RWPE2 (cell line): ENCODE results near the gene MED22.
A peak's percentile ranks its signal among the peaks of the same experiment; 100 is the strongest.

Experiments used
- ATAC-seq: fragments of 200-7000 bp; cut with Tn5 transposase; 3 replicates; pipeline ENCODE4 v1.9.1; 2021; ENCODE audit warnings: low read depth
- DNase-seq: peaks from one replicate; pipeline ENCODE4 v3.0.0-alpha.2; 2020; ENCODE audit warnings: low spot score
- H3K27ac ChIP-seq: fragments of 450-650 bp; 2 replicates; pipeline ENCODE4 v1.5.1; 2017; ENCODE audit warnings: mild to moderate bottlenecking; ENCODE audit not compliant: poor library complexity, severe bottlenecking
- H3K27me3 ChIP-seq: fragments of 250-450 bp; sonication (Bioruptor Pico); 2 replicates; pipeline ENCODE4 v1.5.1; 2021; ENCODE audit warnings: mild to moderate bottlenecking, moderate library complexity; ENCODE audit not compliant: insufficient read depth, poor library complexity, severe bottlenecking
- H3K36me3 ChIP-seq: fragments of 250-450 bp; sonication (Bioruptor Pico); 2 replicates; pipeline ENCODE4 v1.5.1; 2020; ENCODE audit warnings: low read depth, mild to moderate bottlenecking, moderate library complexity
- H3K4me1 ChIP-seq: fragments of 250-450 bp; sonication (Bioruptor Pico); 2 replicates; pipeline ENCODE4 v1.5.1; 2021; ENCODE audit warnings: mild to moderate bottlenecking, moderate library complexity; ENCODE audit not compliant: insufficient read depth, poor library complexity, severe bottlenecking
- H3K4me3 ChIP-seq: fragments of 250-450 bp; sonication (Bioruptor Pico); 2 replicates; pipeline ENCODE4 v1.5.1; 2021; ENCODE audit warnings: mild to moderate bottlenecking, moderate library complexity; ENCODE audit not compliant: severe bottlenecking
- H3K9me3 ChIP-seq: fragments of 250-450 bp; sonication (Bioruptor Pico); 2 replicates; pipeline ENCODE4 v1.5.1; 2021; ENCODE audit warnings: mild to moderate bottlenecking, moderate library complexity; ENCODE audit not compliant: severe bottlenecking
- TF ChIP-seq, protein P1 (sequence below): fragments of 450-650 bp; IDR thresholded peaks from one replicate; pipeline ENCODE4 v1.5.1; 2017; ENCODE audit warnings: mild to moderate bottlenecking, moderate library complexity; ENCODE audit not compliant: poor library complexity, severe bottlenecking

Gene MED22

DNA sequence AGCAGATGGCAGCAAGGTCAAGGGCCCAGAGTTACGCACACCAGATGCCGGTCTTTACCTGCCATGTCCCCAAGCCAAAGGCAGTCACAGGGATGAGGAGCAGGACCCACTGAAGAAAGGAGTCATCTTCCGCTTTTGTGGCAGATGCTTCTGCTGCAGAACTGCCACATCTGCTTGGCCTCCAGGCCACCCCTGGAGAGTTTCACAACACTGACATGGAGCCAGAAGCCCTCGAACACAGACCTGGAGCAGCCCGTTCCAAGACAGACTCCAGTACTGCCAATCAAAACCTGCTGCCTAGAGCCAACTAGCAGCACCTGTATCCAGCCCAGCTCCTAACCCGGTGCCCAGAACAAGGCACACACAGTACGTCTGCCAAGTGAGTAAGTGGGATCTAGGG is 6.8 kb upstream of the MED22 start:
- H3K9me3 ChIP-seq, result no peaks in the 10 kb centered on the region
- no peak overlapping the region for H3K27ac ChIP-seq
- H3K27me3 ChIP-seq, result no peaks in the 10 kb centered on the region
- no peak overlapping the region for H3K4me3 ChIP-seq
- H3K36me3 ChIP-seq, result peaks cover 71% of the 10 kb centered on the region
- ATAC-seq, result no peak
- peaks cover under 1% of the 10 kb centered on the region for H3K4me1 ChIP-seq
- TF ChIP-seq, protein P1, sequence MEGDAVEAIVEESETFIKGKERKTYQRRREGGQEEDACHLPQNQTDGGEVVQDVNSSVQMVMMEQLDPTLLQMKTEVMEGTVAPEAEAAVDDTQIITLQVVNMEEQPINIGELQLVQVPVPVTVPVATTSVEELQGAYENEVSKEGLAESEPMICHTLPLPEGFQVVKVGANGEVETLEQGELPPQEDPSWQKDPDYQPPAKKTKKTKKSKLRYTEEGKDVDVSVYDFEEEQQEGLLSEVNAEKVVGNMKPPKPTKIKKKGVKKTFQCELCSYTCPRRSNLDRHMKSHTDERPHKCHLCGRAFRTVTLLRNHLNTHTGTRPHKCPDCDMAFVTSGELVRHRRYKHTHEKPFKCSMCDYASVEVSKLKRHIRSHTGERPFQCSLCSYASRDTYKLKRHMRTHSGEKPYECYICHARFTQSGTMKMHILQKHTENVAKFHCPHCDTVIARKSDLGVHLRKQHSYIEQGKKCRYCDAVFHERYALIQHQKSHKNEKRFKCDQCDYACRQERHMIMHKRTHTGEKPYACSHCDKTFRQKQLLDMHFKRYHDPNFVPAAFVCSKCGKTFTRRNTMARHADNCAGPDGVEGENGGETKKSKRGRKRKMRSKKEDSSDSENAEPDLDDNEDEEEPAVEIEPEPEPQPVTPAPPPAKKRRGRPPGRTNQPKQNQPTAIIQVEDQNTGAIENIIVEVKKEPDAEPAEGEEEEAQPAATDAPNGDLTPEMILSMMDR, result no peak
- DNase-seq, result no peak

DNA sequence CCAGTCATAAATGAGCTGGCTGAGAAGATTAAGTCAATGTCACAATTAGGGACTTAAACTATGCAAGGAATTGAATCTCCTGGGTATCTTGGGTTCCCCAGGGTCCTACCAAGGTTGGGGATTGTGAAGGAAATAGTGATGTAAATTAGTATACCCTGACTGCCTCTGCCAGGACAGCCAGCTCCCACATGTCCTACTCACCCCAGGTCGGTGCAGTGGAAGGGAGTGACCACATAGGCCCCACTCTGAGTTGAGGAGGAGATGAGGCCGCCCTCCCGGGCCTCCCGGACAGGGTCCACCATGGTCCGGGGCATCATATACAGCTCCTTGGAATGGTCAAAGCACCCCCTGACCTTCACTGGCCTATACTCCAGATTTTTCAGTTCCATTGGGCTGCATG is 5.6 kb upstream of the MED22 start:
- peak; percentile 1; the same call in 1 of the 3 replicates for ATAC-seq
- H3K36me3 ChIP-seq, result peaks cover 71% of the 10 kb centered on the region
- peaks cover 7% of the 10 kb centered on the region for H3K4me1 ChIP-seq
- H3K27me3 ChIP-seq, result no peaks in the 10 kb centered on the region
- TF ChIP-seq, protein P1, result no peak
- no peak overlapping the region for H3K4me3 ChIP-seq
- no peak for DNase-seq
- H3K27ac ChIP-seq, result peak overlapping the region; percentile 5
- no peaks in the 10 kb centered on the region for H3K9me3 ChIP-seq

DNA sequence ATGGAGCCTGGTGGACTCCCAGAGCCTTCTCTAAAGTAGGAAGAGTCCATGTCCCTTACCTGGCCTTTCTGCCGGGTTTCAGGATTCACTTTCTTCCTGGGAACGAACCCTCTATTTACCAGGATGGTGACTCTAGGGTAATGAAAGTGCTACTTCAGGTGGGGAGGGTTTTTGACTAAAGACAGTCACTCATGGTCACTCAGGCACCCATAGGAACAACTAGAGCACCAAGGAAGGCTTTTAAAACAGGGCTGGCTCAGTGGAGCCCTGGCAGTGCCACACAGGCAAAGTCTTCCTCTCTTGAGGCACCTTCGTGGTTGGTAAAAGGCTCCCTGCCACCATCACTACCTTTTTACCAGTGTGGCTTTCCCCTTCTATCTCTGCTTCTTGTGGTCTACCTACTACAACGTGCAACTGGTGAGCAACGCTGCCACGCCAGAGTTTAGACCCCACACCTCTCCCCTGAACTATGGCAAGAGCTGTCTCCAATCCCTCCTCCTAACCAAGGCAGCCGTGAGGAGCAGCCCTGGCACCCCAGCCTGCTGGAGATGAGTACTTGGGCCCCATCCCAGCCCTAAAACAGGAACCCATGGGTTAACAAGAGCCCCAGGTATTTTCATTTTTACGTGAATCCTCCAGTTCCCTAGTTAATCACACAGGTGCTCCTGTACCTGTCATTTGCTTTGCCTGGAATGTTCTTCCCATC is 4.9 kb upstream of the MED22 start:
- DNase-seq (no peak), ATAC-seq (no peak)
- TF ChIP-seq, protein P1, result no peak
- Histone ChIP-seq H3K27me3 (no peaks in the 10 kb centered on the region), H3K4me1 (peaks cover 7% of the 10 kb centered on the region), H3K36me3 (peaks cover 67% of the 10 kb centered on the region), H3K9me3 (no peaks in the 10 kb centered on the region), H3K27ac (peak overlapping the region; percentile 5), H3K4me3 (no peak overlapping the region)

DNA sequence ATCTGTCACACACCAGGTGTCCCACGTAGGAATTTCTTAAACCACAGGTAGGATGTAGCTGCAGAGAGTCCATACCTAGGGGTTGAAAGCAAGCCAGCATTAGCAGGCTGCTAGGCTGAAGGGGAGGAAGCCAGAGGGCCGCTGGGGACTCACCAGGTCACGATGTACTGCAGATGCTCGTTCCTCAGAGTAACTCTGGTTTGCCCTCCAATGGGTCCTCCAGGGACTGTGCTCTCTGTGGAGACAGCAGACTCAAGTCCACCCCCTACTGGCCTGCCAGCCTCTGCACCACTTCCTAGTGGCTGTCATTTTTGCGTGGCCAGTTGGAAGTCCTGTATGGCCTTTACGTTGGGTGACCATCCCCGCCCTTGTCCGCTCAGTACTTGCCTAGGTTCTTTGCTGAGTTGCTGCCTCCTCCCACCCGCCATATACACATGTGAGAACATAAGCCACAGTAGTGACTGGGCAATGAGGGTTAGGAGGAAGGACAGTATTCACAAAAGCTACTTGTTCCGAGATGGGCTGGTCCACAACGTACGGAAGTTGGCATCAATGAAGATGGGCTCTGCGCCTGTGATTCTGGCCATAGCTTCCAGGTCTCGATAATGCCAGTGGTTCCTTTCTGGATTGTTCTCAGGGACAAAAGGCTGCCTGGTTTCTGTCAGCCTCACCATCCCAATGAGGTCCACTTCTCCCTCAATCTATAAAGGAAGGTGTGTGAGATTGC is 4.1 kb upstream of the MED22 start:
- peaks cover 63% of the 10 kb centered on the region for H3K36me3 ChIP-seq
- peaks cover 7% of the 10 kb centered on the region for H3K4me1 ChIP-seq
- H3K9me3 ChIP-seq, result no peaks in the 10 kb centered on the region
- peak overlapping the region; percentile 93 for H3K27ac ChIP-seq
- ATAC-seq (peak; percentile 11; the same call in 1 of the 3 replicates), DNase-seq (no peak)
- H3K4me3 ChIP-seq, result no peak overlapping the region
- H3K27me3 ChIP-seq, result no peaks in the 10 kb centered on the region
- TF ChIP-seq, protein P1, result peak; percentile 52

DNA sequence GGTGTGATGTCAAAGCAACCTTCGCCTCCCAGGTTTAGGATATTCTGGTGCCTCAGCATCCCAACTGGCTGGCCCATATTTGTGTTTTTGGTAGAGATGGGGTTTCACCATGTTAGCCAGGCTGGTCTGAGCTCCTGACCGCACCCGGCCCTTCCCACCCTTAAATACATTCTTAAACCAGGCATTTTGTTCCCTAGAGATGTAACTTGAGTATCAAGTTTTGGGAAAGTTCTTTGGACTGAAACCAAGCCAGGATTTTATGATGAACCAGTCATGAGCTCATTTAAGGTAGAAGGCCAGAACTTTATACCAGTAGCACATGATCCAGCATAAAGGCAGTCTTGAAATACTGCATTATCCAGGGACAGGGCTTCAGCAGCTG is 3.6 kb upstream of the MED22 start:
- H3K27me3 ChIP-seq, result no peaks in the 10 kb centered on the region
- H3K27ac ChIP-seq, result peak overlapping the region; percentile 93
- TF ChIP-seq, protein P1, result no peak
- peaks cover 63% of the 10 kb centered on the region for H3K36me3 ChIP-seq
- no peaks in the 10 kb centered on the region for H3K9me3 ChIP-seq
- ATAC-seq (no peak), DNase-seq (no peak)
- H3K4me3 ChIP-seq, result no peak overlapping the region
- peaks cover 7% of the 10 kb centered on the region for H3K4me1 ChIP-seq
